GM19397 (cell line): ENCODE results near the gene BTNL9.
"Not testable (repeated sequence)": the region's sequence is repeated elsewhere in the genome, so short reads cannot be mapped to it uniquely, and the experiment has no call there.

Experiments
- ATAC-seq: cut with Tn5 transposase; IDR thresholded peaks from one replicate; pipeline ENCODE4 v1.9.1; 2021; ENCODE audit warnings: mild to moderate bottlenecking, moderate library complexity; ENCODE audit not compliant: unreplicated experiment

BTNL9 gene

GRCh38 chr5:181042036-181042713 is 2.1 kb downstream of the BTNL9 start:
- no peak for ATAC-seq

DNA sequence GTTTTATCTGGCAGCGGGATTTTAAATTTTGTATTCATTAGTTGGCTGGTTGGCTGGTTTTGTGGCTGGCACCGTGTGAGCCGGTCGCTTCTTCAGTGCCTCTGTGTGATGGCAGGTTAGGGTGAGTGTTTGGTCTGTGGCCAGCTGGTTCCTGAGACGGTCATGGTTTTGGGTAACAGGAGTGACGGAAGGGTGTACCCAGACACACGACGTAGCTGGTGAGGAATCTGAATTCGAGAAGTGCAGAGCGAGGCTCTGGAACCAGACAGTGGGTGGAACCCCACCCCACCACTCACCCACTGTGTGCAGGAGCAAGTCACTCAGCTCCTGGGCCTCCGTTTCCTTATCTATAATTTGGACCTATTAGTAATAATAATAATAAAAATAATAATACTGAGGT is 2.7 kb downstream of the BTNL9 start:
- no peak for ATAC-seq

DNA sequence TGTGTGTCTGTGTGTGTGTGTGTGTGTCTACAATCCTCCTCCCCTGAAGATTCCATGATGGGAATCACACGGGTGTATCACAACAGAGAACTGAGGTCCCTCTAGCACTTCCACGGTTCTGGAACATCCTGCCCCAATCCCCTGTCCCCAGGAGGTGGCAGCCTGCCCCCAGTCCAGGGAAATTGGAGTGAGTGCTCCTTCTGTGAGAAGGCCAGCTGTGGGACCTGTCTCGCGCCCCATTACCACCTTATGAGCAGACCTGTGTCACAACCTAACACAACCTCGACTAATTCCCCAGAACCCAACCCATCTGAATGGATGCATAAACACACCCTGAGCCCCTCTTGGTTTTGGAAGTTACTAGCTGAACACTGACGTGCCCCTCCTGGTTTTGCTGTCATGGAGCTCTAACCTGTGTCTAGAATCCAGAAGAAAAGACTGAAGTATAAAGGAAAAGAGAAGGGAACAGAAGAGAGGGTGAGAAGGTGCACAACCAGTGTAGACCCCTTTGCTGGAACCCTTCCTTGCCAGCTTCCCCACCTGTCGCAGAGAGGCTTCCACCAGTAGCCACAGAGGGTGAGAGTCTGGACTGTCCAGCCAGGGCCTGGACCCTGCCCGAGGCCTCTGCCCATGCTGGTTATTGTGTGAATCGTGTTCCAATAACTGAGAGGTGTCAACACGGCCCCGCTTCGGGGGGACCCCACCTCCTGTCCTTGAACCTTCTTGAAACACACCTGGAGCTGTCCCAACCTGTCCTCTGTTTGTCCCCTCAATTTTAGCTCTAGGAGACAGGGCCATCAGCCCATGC is 3.4 kb downstream of the BTNL9 start:
- ATAC-seq, result no peak

GRCh38 chr5:181044093-181044599 is 4.1 kb downstream of the BTNL9 start:
- ATAC-seq, result no peak

DNA sequence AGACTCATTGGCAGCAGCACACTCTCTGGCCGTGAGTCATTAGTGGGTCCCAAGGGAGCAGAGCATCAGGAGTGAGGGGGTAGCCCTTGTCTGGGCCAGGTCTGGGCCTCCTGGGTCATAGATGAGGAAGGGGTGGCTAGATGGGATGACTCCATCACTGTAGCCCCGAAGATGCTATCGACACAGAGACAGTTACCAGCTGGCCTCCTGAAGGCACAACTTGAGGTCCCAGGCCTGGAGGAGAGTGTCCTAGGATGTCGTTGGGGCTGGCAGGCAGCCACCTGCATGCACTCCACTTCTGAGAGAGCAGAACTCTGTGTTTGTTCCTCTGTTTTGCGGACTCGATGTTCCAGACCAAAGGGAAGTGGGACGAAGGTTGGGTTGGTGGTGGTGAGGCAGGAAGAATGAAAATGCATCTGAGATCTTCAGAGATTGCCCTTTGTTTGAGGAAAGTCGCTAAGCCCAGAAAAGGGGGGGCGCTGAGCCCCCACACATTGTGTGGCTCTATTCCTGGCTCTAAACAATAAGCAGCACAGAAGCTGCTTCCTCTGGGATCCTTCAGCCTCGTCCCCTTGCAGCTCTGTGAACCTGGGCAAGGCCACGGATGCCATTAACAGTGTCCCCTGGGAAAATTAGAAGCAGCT is 4.7 kb downstream of the BTNL9 start:
- no peak for ATAC-seq

- no peak for ATAC-seq
These were observed 5.2 kb downstream of the BTNL9 start for GRCh38 chr5:181045316-181045715.

DNA sequence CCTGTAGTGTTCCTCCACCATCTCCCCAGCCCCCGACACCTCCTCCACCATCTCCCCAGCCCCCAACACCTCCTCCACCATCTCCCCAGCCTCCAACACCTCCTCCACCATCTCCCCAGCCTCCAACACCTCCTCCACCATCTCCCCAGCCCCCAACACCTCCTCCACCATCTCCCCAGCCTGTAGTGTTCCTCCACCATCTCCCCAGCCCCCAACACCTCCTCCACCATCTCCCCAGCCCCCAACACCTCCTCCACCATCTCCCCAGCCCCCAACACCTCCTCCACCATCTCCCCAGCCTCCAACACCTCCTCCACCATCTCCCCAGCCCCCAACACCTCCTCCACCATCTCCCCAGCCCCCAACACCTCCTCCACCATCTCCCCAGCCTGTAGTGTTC is 5.8 kb downstream of the BTNL9 start:
- ATAC-seq, result not testable (repeated sequence)

GRCh38 chr5:181047288-181047687 is 7.2 kb downstream of the BTNL9 start:
- no peak for ATAC-seq

DNA sequence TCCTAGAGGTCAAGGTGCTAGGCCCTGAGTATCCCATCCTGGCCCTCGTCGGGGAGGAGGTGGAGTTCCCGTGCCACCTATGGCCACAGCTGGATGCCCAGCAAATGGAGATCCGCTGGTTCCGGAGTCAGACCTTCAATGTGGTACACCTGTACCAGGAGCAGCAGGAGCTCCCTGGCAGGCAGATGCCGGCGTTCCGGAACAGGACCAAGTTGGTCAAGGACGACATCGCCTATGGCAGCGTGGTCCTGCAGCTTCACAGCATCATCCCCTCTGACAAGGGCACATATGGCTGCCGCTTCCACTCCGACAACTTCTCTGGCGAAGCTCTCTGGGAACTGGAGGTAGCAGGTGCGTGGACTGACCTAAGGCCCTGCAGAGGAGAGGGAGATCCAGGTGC is 7.9 kb downstream of the BTNL9 start:
- no peak for ATAC-seq

DNA sequence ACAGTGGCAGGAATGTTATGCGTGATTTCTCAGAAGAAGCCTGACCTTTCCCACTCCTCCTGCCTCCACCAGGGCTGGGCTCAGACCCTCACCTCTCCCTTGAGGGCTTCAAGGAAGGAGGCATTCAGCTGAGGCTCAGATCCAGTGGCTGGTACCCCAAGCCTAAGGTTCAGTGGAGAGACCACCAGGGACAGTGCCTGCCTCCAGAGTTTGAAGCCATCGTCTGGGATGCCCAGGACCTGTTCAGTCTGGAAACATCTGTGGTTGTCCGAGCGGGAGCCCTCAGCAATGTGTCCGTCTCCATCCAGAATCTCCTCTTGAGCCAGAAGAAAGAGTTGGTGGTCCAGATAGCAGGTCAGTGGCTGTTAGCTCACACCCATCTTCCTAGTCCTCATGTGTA is 9.9 kb downstream of the BTNL9 start:
- no peak for ATAC-seq

GRCh38 chr5:181051841-181052671 is 12.0 kb downstream of the BTNL9 start:
- ATAC-seq, result no peak

DNA sequence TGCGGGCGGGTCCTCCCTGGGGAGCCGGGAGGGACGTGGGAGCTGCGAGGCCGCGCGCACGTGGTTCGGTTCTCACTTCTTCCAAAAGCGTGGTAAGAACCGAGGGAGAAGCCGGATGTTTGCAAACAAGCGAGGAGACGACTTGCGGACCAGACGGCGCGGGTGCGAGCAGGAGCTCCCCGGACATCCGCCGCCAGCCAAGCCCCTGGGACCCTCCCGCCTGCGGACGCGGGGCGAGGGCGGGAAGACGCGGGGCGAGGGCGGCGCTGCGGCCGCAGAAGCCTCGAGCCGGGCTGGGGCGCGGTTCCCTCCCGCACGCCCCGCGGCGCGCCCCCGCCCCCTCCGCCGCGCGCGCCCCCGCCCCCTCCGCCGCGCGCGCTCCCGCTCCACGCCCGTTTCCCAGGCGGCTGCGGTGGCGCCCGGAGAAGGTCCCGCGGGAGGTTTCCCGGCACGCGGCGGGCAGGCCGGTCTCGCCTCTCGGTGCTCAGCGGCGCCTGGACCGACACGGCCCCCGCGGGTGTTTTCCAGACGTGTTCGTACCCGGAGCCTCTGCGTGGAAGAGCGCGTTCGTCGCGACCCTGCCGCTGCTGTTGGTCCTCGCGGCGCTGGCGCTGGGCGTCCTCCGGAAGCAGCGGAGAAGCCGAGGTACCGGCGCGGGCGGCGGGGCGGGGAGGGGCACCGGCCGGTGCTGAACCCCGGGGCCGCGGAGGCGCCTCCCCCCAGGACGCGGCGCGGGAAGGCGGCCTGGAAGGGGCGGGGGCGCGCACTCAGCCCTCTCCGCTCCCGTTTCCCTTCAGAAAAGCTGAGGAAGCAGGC is 12.8 kb downstream of the BTNL9 start:
- no peak for ATAC-seq

DNA sequence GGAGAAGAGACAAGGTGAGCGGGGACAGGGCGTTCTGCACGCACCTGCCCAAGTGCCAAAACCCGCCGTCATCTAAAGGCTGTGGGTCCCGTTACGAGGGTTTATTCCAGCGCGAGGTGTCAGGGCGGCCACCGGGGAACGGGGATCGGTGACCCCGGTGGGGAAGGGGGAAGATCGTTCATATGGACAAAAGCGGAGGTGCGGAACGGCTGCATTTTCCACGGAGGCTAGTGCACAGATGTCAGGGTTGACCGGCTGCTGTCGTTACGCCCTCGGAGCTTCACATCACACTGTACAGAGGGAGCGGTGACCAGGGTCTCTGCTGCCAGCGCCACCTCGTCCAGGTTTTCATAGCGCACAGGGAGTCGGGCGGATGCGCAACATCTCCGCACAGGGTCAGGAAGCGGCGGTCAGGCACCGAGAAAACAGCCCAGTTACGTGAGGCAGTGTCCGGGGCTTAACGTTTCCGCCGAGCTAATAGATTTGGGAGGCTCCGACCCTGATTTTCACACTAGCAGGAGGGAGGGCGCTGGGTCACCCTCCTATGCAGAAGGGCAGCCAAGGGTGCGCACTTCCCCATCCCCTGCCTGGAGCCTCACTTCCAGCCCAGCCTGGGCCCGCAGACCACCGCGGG is 13.5 kb downstream of the BTNL9 start:
- no peak for ATAC-seq

GRCh38 chr5:181054138-181054537 is 14.1 kb downstream of the BTNL9 start:
- ATAC-seq, result no peak

DNA sequence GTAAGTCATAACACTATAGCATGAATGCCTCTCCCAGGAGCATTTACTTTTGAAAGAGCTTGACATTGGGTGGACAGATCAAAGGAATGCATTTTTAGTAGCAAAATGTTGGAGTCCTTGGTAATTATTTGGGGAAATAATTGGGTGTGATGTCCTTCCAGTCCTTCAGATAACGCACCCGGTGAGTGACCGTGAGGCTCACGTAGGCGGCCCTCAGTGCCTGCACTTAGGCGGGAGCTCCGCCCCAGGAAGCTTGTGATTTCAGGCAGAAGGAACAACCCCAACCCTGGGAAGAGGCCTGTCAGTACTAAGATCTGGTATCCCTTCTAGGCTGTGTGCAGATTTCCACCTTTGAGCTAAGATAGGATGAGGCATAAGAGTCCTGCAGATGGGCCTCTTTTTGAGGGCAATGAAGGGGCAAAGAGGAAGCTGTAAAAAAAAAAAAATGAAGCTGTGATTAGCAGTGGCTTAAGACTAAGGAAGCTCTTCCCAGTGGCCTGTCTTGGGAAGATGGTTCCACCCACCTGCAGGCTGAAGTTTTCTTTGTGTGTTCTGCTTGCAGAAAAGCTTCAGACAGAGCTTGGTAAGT is 14.9 kb downstream of the BTNL9 start:
- ATAC-seq, result no peak

GRCh38 chr5:181056431-181056830 is 16.4 kb downstream of the BTNL9 start:
- no peak for ATAC-seq

DNA sequence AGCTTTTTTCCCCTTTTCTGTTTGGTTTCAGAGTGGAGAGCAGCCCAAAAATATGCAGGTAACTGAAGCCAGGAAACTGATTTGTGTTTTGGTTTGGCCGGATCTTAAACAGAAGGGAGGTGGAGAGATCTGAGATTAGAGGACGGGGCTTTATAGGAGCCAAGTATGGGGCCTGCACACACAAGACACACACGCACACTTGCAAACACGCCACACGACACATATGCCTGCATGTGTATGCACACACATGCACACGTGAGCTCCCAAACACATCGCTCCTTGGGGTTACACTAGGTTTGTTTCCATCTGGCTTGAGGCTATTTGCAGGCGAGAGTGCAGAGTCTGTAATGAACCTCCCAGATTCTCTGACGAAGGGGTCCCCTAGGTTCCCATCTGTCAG is 18.3 kb downstream of the BTNL9 start:
- ATAC-seq, result no peak

DNA sequence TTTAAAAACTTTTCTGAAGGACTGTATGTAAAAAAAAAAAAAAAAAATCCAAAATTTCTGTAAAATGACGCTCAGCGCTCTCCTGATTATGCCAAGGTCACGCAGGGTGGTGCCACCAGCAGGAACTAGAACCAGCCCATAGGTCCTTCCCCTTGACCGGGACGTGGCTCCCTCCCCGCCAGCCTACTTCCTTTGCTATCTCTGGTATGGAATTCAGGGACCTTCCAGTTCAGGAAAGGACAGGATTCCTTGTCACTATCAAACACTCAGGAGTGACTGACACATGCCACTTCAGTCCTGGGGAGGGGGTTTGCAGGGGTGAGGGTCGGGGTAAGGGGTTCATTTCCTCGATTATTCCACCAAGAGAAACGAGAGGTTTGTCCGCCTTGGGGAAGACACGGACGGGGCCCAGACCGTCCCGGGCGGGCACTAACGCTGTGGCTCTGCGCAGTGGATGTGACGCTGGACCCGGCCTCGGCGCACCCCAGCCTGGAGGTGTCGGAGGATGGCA is 18.8 kb downstream of the BTNL9 start:
- no peak for ATAC-seq
